ENCODE data around the gene MRGPRF.
"Not testable (repeated sequence)": the region's sequence is repeated elsewhere in the genome, so short reads cannot be mapped to it uniquely, and the experiment has no call there.

The MRGPRF gene

GRCh38 chr11:69000831-69001242 is 12.2 kb downstream of the MRGPRF start:
- H3K9ac ChIP-seq (ENCODE audit: low read length) = no peak overlapping the region
- H4K5ac ChIP-seq (ENCODE audit: low read length) = no peak overlapping the region
- no peak overlapping the region for H2BK15ac ChIP-seq (replicated peaks; ENCODE audit: low read depth)
- H3K18ac ChIP-seq (ENCODE audit: low read length) = no peak overlapping the region
- no peaks in the 10 kb centered on the region for H3K27me3 ChIP-seq (ENCODE audit: insufficient read depth, low read length, poor library complexity)
- no peak overlapping the region for H3K56ac ChIP-seq (ENCODE audit: low read length)
- H3K27ac ChIP-seq (ENCODE audit: low read depth, low read length) = no peak overlapping the region
- no peaks in the 10 kb centered on the region for H3K79me1 ChIP-seq (ENCODE audit: low read length)
- H2AK5ac ChIP-seq (ENCODE audit: low read length) = no peak overlapping the region
- H3K4me3 ChIP-seq (ENCODE audit: low read length) = no peak overlapping the region
- no peak overlapping the region for H2BK5ac ChIP-seq (ENCODE audit: low read length)
- no peak for DNase-seq
- WGBS (ENCODE audit: extremely low coverage, insufficient coverage, low lambda C conversion rate) = no CpG with 5 or more reads among the region's 8 CpGs
- H4K8ac ChIP-seq (ENCODE audit: low read depth, low read length) = no peak overlapping the region
- no peaks in the 10 kb centered on the region for H3K36me3 ChIP-seq (ENCODE audit: control insufficient read depth, insufficient read depth, low read length)
- no peak overlapping the region for H2BK120ac ChIP-seq (ENCODE audit: low read depth, low read length)
- no peaks in the 10 kb centered on the region for H3K79me2 ChIP-seq (ENCODE audit: control insufficient read depth, insufficient read depth, low read length)
- H3K23ac ChIP-seq (ENCODE audit: low read length) = no peak overlapping the region
- H3K4ac ChIP-seq (ENCODE audit: low read depth, low read length) = no peak overlapping the region
- no peaks in the 10 kb centered on the region for H3K4me1 ChIP-seq (ENCODE audit: control insufficient read depth, low read depth, low read length)
- H3K4me2 ChIP-seq (ENCODE audit: low read length) = no peak overlapping the region

GRCh38 chr11:69000391-69000790 is 12.7 kb downstream of the MRGPRF start:
- Histone ChIP-seq H3K36me3 (ENCODE audit: control insufficient read depth, insufficient read depth, low read length) (no peaks in the 10 kb centered on the region), H2BK5ac (ENCODE audit: low read length) (no peak overlapping the region)

GRCh38 chr11:68999748-69000355 is 13.2 kb downstream of the MRGPRF start:
- not testable (repeated sequence) for H3K4me3 ChIP-seq (ENCODE audit: low read length); H3K9ac ChIP-seq (ENCODE audit: low read length); H2AK5ac ChIP-seq (ENCODE audit: low read length); H3K18ac ChIP-seq (ENCODE audit: low read length); H4K5ac ChIP-seq (ENCODE audit: low read length); H3K79me2 ChIP-seq (ENCODE audit: control insufficient read depth, insufficient read depth, low read length); H3K23ac ChIP-seq (ENCODE audit: low read length); DNase-seq; H3K4me1 ChIP-seq (ENCODE audit: control insufficient read depth, low read depth, low read length); H2BK5ac ChIP-seq (ENCODE audit: low read length); H3K4ac ChIP-seq (ENCODE audit: low read depth, low read length); H3K56ac ChIP-seq (ENCODE audit: low read length); H3K4me2 ChIP-seq (ENCODE audit: low read length); H3K79me1 ChIP-seq (ENCODE audit: low read length); H3K27me3 ChIP-seq (ENCODE audit: insufficient read depth, low read length, poor library complexity); H3K36me3 ChIP-seq (ENCODE audit: control insufficient read depth, insufficient read depth, low read length); H2BK120ac ChIP-seq (ENCODE audit: low read depth, low read length); H3K27ac ChIP-seq (ENCODE audit: low read depth, low read length); H4K8ac ChIP-seq (ENCODE audit: low read depth, low read length); H2BK15ac ChIP-seq (replicated peaks; ENCODE audit: low read depth)
- no CpG with 5 or more reads among the region's 12 CpGs for WGBS (ENCODE audit: extremely low coverage, insufficient coverage, low lambda C conversion rate)

More at GRCh38 chr11:69000391-69000790, 12.7 kb downstream of the MRGPRF start:
- Histone ChIP-seq H3K4me2 (ENCODE audit: low read length) (no peak overlapping the region), H3K27ac (ENCODE audit: low read depth, low read length) (no peak overlapping the region), H3K4ac (ENCODE audit: low read depth, low read length) (no peak overlapping the region), H3K23ac (ENCODE audit: low read length) (no peak overlapping the region), H3K79me1 (ENCODE audit: low read length) (no peaks in the 10 kb centered on the region), H4K5ac (ENCODE audit: low read length) (no peak overlapping the region), H3K56ac (ENCODE audit: low read length) (no peak overlapping the region), H3K27me3 (ENCODE audit: insufficient read depth, low read length, poor library complexity) (no peaks in the 10 kb centered on the region), H4K8ac (ENCODE audit: low read depth, low read length) (no peak overlapping the region), H2AK5ac (ENCODE audit: low read length) (no peak overlapping the region), H3K4me3 (ENCODE audit: low read length) (no peak overlapping the region), H3K4me1 (ENCODE audit: control insufficient read depth, low read depth, low read length) (no peaks in the 10 kb centered on the region), H3K18ac (ENCODE audit: low read length) (no peak overlapping the region), H3K9ac (ENCODE audit: low read length) (no peak overlapping the region), H3K79me2 (ENCODE audit: control insufficient read depth, insufficient read depth, low read length) (no peaks in the 10 kb centered on the region), H2BK15ac (replicated peaks; ENCODE audit: low read depth) (no peak overlapping the region), H2BK120ac (ENCODE audit: low read depth, low read length) (no peak overlapping the region)
- WGBS (ENCODE audit: extremely low coverage, insufficient coverage, low lambda C conversion rate) = no CpG with 5 or more reads among the region's 5 CpGs
- no peak for DNase-seq

GRCh38 chr11:68999093-68999747 is 13.8 kb downstream of the MRGPRF start:
- H2AK5ac ChIP-seq (ENCODE audit: low read length) = no peak overlapping the region
- no peak overlapping the region for H3K4ac ChIP-seq (ENCODE audit: low read depth, low read length)
- H3K79me1 ChIP-seq (ENCODE audit: low read length) = no peaks in the 10 kb centered on the region
- no peak overlapping the region for H2BK15ac ChIP-seq (replicated peaks; ENCODE audit: low read depth)
- no peak overlapping the region for H2BK120ac ChIP-seq (ENCODE audit: low read depth, low read length)
- no peak overlapping the region for H3K4me2 ChIP-seq (ENCODE audit: low read length)
- no peaks in the 10 kb centered on the region for H3K27me3 ChIP-seq (ENCODE audit: insufficient read depth, low read length, poor library complexity)
- H4K5ac ChIP-seq (ENCODE audit: low read length) = no peak overlapping the region
- DNase-seq = no peak
- no peak overlapping the region for H3K23ac ChIP-seq (ENCODE audit: low read length)
- no peak overlapping the region for H3K9ac ChIP-seq (ENCODE audit: low read length)
- H3K4me3 ChIP-seq (ENCODE audit: low read length) = no peak overlapping the region
- no peak overlapping the region for H3K27ac ChIP-seq (ENCODE audit: low read depth, low read length)
- no peak overlapping the region for H3K18ac ChIP-seq (ENCODE audit: low read length)
- H3K56ac ChIP-seq (ENCODE audit: low read length) = no peak overlapping the region
- H3K36me3 ChIP-seq (ENCODE audit: control insufficient read depth, insufficient read depth, low read length) = no peaks in the 10 kb centered on the region
- H3K4me1 ChIP-seq (ENCODE audit: control insufficient read depth, low read depth, low read length) = no peaks in the 10 kb centered on the region
- no peak overlapping the region for H2BK5ac ChIP-seq (ENCODE audit: low read length)
- no peaks in the 10 kb centered on the region for H3K79me2 ChIP-seq (ENCODE audit: control insufficient read depth, insufficient read depth, low read length)
- no peak overlapping the region for H4K8ac ChIP-seq (ENCODE audit: low read depth, low read length)
- WGBS (ENCODE audit: extremely low coverage, insufficient coverage, low lambda C conversion rate) = no CpG with 5 or more reads among the region's 8 CpGs

- H3K27me3 ChIP-seq (ENCODE audit: insufficient read depth, low read length, poor library complexity) = no peaks in the 10 kb centered on the region
- H3K4me2 ChIP-seq (ENCODE audit: low read length) = no peak overlapping the region
- H2BK120ac ChIP-seq (ENCODE audit: low read depth, low read length) = no peak overlapping the region
- no peaks in the 10 kb centered on the region for H3K36me3 ChIP-seq (ENCODE audit: control insufficient read depth, insufficient read depth, low read length)
- no peaks in the 10 kb centered on the region for H3K79me1 ChIP-seq (ENCODE audit: low read length)
- H3K23ac ChIP-seq (ENCODE audit: low read length) = no peak overlapping the region
- no peaks in the 10 kb centered on the region for H3K4me1 ChIP-seq (ENCODE audit: control insufficient read depth, low read depth, low read length)
- no peak overlapping the region for H4K5ac ChIP-seq (ENCODE audit: low read length)
- H2BK5ac ChIP-seq (ENCODE audit: low read length) = no peak overlapping the region
- no peak overlapping the region for H3K56ac ChIP-seq (ENCODE audit: low read length)
- whole genome bisulfite sequencing (ENCODE audit: extremely low coverage, insufficient coverage, low lambda C conversion rate) = no CpG with 5 or more reads among the region's 13 CpGs
- H3K27ac ChIP-seq (ENCODE audit: low read depth, low read length) = no peak overlapping the region
- H2AK5ac ChIP-seq (ENCODE audit: low read length) = no peak overlapping the region
- no peak overlapping the region for H4K8ac ChIP-seq (ENCODE audit: low read depth, low read length)
- DNase-seq = no peak
- no peak overlapping the region for H3K18ac ChIP-seq (ENCODE audit: low read length)
- no peak overlapping the region for H3K4ac ChIP-seq (ENCODE audit: low read depth, low read length)
- no peaks in the 10 kb centered on the region for H3K79me2 ChIP-seq (ENCODE audit: control insufficient read depth, insufficient read depth, low read length)
- no peak overlapping the region for H3K9ac ChIP-seq (ENCODE audit: low read length)
- H3K4me3 ChIP-seq (ENCODE audit: low read length) = no peak overlapping the region
- no peak overlapping the region for H2BK15ac ChIP-seq (replicated peaks; ENCODE audit: low read depth)
These were observed 14.6 kb downstream of the MRGPRF start for GRCh38 chr11:68998390-68998911.

GRCh38 chr11:68997995-68998348 is 15.1 kb downstream of the MRGPRF start:
- H4K5ac ChIP-seq (ENCODE audit: low read length) = no peak overlapping the region
- no peak overlapping the region for H2BK15ac ChIP-seq (replicated peaks; ENCODE audit: low read depth)
- H3K79me1 ChIP-seq (ENCODE audit: low read length) = no peaks in the 10 kb centered on the region
- no peak overlapping the region for H2BK120ac ChIP-seq (ENCODE audit: low read depth, low read length)
- no peaks in the 10 kb centered on the region for H3K4me1 ChIP-seq (ENCODE audit: control insufficient read depth, low read depth, low read length)
- no peak overlapping the region for H3K4ac ChIP-seq (ENCODE audit: low read depth, low read length)
- H3K79me2 ChIP-seq (ENCODE audit: control insufficient read depth, insufficient read depth, low read length) = no peaks in the 10 kb centered on the region
- H3K4me2 ChIP-seq (ENCODE audit: low read length) = no peak overlapping the region
- no peak overlapping the region for H3K18ac ChIP-seq (ENCODE audit: low read length)
- H3K4me3 ChIP-seq (ENCODE audit: low read length) = no peak overlapping the region
- H3K27me3 ChIP-seq (ENCODE audit: insufficient read depth, low read length, poor library complexity) = no peaks in the 10 kb centered on the region
- no peaks in the 10 kb centered on the region for H3K36me3 ChIP-seq (ENCODE audit: control insufficient read depth, insufficient read depth, low read length)
- no peak overlapping the region for H2AK5ac ChIP-seq (ENCODE audit: low read length)
- H2BK5ac ChIP-seq (ENCODE audit: low read length) = no peak overlapping the region
- H3K27ac ChIP-seq (ENCODE audit: low read depth, low read length) = no peak overlapping the region
- H3K56ac ChIP-seq (ENCODE audit: low read length) = no peak overlapping the region
- H3K23ac ChIP-seq (ENCODE audit: low read length) = no peak overlapping the region
- no peak for DNase-seq
- H3K9ac ChIP-seq (ENCODE audit: low read length) = no peak overlapping the region
- H4K8ac ChIP-seq (ENCODE audit: low read depth, low read length) = no peak overlapping the region
